K562 (cell line): ENCODE measurements around the gene BLTP2. TPM values are rescaled to one million over a fixed set of nuclear protein-coding genes. Genes with fewer than 3 reads are reported as not detected.

Source experiments
- ATAC-seq: fragments of 200-7000 bp; cut with Tn5 transposase; 3 replicates; pipeline ENCODE4 v1.9.1; 2020; ENCODE audit warnings: moderate library complexity
- BruUV-seq: library from RNA; stranded (reverse); fragments of 400-500 nt; replicated peaks from 2 replicates; lab custom pipeline; 2021; lab: Mats Ljungman, UMichigan
- CTCF ChIA-PET: fragments of 300-600 bp; formaldehyde crosslinking; extraction: SDS; loops from one replicate; lab custom pipeline; 2021; ENCODE audit warnings: low intra/inter-chr PET ratio; lab: Yijun Ruan, JAX
- POLR2A ChIA-PET: fragments of 300-600, 350-650 bp; sonication (Branson Sonifier 250); formaldehyde crosslinking; extraction: SDS; loops from one replicate; lab custom pipeline; 2021; ENCODE audit warnings: antibody characterized with exemption, inconsistent platforms; lab: Yijun Ruan, JAX
- DNase-seq, 4 experiments: peaks; one replicate each; pipeline versions ENCODE4 v3.0.0 to v3.0.0-alpha.2; 2011 to 2018; ENCODE audit warnings: low spot score in 3 of 4, mixed read lengths in 3 of 4; ENCODE audit errors: extremely low read depth in 1 of 4
- FAIRE-seq: peaks from 2 replicates; lab custom pipeline; 2011; peaks lifted over from hg19 to GRCh38; lab: Jason Lieb, UNC
- H2AFZ ChIP-seq: 2 replicates; pipeline ENCODE4 v1.6.0; 2011; ENCODE audit warnings: low read depth, low read length, control low read depth, inconsistent platforms
- H3K27ac ChIP-seq: fragments of 200-600 bp; 3 replicates; pipeline ENCODE4 v1.8.0; 2011; ENCODE audit warnings: low read depth, mild to moderate bottlenecking, control low read depth, inconsistent platforms, low read length, moderate library complexity, mixed read lengths; ENCODE audit errors: extremely low read depth
- H3K27me3 ChIP-seq, 2 experiments: fragments of 300-600 bp in 1 of 2; 2 replicates in 1 of 2; 3 replicates in 1 of 2; pipeline versions ENCODE4 v1.6.0 to v1.8.0; 2011; ENCODE audit warnings: inconsistent platforms in 2 of 2, low read length in 2 of 2, mild to moderate bottlenecking in 1 of 2, mixed read lengths in 1 of 2, moderate library complexity in 1 of 2; ENCODE audit not compliant: control insufficient read depth in 2 of 2, insufficient read depth in 2 of 2
- H3K36me3 ChIP-seq: fragments of 300-600 bp; 3 replicates; pipeline ENCODE4 v1.8.0; 2011; ENCODE audit warnings: mild to moderate bottlenecking, low read length, inconsistent platforms; ENCODE audit not compliant: control insufficient read depth, insufficient read depth
- H3K4me1 ChIP-seq, 2 experiments: fragments of 200-600 bp in 1 of 2; replicated peaks in 1 of 2; 2 replicates in 1 of 2; 3 replicates in 1 of 2; pipeline versions ENCODE4 v1.5.1 to v1.8.0; 2011; ENCODE audit warnings: inconsistent platforms in 2 of 2, low read length in 2 of 2, mild to moderate bottlenecking in 1 of 2, mixed read lengths in 1 of 2, moderate library complexity in 1 of 2; ENCODE audit not compliant: control insufficient read depth in 2 of 2, insufficient read depth in 2 of 2
- H3K4me2 ChIP-seq: 2 replicates; pipeline ENCODE4 v1.6.1; 2011; ENCODE audit warnings: low read length, control low read depth, inconsistent platforms, mixed read lengths; ENCODE audit not compliant: insufficient read depth
- H3K4me3 ChIP-seq: fragments of 200-600 bp; sonication (generic), shearing (Covaris generic); 2 replicates; pipeline ENCODE4 v1.5.1; 2016; ENCODE audit warnings: control low read depth, inconsistent platforms
- H3K79me2 ChIP-seq: fragments of 200-600 bp; 3 replicates; pipeline ENCODE4 v1.8.0; 2011; ENCODE audit warnings: low read length, inconsistent platforms; ENCODE audit not compliant: control insufficient read depth, insufficient read depth
- H3K9ac ChIP-seq, 2 experiments: 2 replicates each; pipeline versions ENCODE4 v1.6.0 to v1.6.1; 2011; ENCODE audit warnings: low read depth in 2 of 2, low read length in 2 of 2, control low read depth in 1 of 2, inconsistent platforms in 1 of 2, mild to moderate bottlenecking in 1 of 2, mixed read lengths in 1 of 2; ENCODE audit not compliant: insufficient read depth in 1 of 2
- H3K9me1 ChIP-seq: one replicate; pipeline ENCODE4 v1.6.0; 2011; ENCODE audit warnings: inconsistent platforms, mild to moderate bottlenecking, low read length, moderate library complexity; ENCODE audit not compliant: control insufficient read depth, insufficient read depth
- H3K9me3 ChIP-seq: replicated peaks from 2 replicates; pipeline ENCODE4 v1.5.1; 2011; ENCODE audit warnings: low read depth, low read length, inconsistent platforms; ENCODE audit not compliant: control insufficient read depth, insufficient read depth
- H4K20me1 ChIP-seq: replicated peaks from 2 replicates; pipeline ENCODE4 v1.6.1; 2011; ENCODE audit warnings: low read length, inconsistent platforms, mixed read lengths; ENCODE audit not compliant: control insufficient read depth, insufficient read depth
- CCAR2 ChIP-seq: fragments of 200-400 bp; formaldehyde crosslinking; IDR thresholded peaks from 2 replicates; pipeline ENCODE4 v1.6.1; 2017; ENCODE audit warnings: mild to moderate bottlenecking, low read depth, low read length
- NCOA4 ChIP-seq: fragments of 450-650 bp; IDR thresholded peaks from 2 replicates; pipeline ENCODE4 v1.6.1; 2018; ENCODE audit warnings: mild to moderate bottlenecking; ENCODE audit not compliant: partially characterized antibody
- OTX1 ChIP-seq: fragments of 450-650 bp; formaldehyde crosslinking; IDR thresholded peaks from 2 replicates; pipeline ENCODE4 v1.4.0; 2022; ENCODE audit warnings: mild to moderate bottlenecking
- PURB ChIP-seq: sonication (generic); formaldehyde crosslinking; IDR thresholded peaks from 2 replicates; pipeline ENCODE4 v1.9.0; 2021; ENCODE audit warnings: low read depth, mild to moderate bottlenecking, missing genetic modification reagents
- RUNX1 ChIP-seq: sonication (generic); IDR thresholded peaks from 2 replicates; pipeline ENCODE4 v1.6.1; 2016; ENCODE audit warnings: antibody characterized with exemption, low read depth
- ZSCAN32 ChIP-seq: fragments of 450-650 bp; formaldehyde crosslinking; IDR thresholded peaks from 2 replicates; pipeline ENCODE4 v1.4.0; 2020; ENCODE audit warnings: mild to moderate bottlenecking, moderate library complexity
- WGBS: fragments of 100-300 bp; shearing (Covaris generic); methylation state at CpG from one replicate; pipeline ENCODE4 v1.1.6; 2016; ENCODE audit warnings: low coverage, mixed read lengths; ENCODE audit not compliant: insufficient coverage; ENCODE audit errors: missing lambda C conversion rate; 5-methylcytosine and 5-hydroxymethylcytosine counted together
- in situ Hi-C: fragments of 300-500 bp; cut with MboI; formaldehyde crosslinking; loops from 4 replicates; pipeline ENCODE4 v1.15.0; 2018; ENCODE audit warnings: inconsistent platforms, mixed read lengths
- intact Hi-C: fragments of 100-400 bp; cut with micrococcal nuclease; formaldehyde crosslinking; loops from 2 replicates; pipeline ENCODE4 v1.14.2; 2022
- polyA plus RNA-seq, 8 experiments: library from polyadenylated mRNA; depleted of rRNA in 4 of 8; stranded (reverse) in 5 of 8; unstranded in 3 of 8; fragments of >200 nt; fragmentation: Nextera tagmentation in 2 of 8; fragmentation: Illumina TruSeq in 1 of 8; extraction: Ambion mirVana in 2 of 8; extraction: Trizol in 1 of 8; gene quantifications; 2 replicates each; pipeline versions ENCODE4 v1.2.1 to v1.2.3, GENCODE V29; 2011 to 2014; ENCODE audit warnings: inconsistent platforms in 1 of 8, missing spikeins in 1 of 8
- total RNA-seq, 7 experiments: library from RNA; depleted of rRNA in 6 of 7; stranded (reverse); fragments of >200 nt in 6 of 7; fragmentation: Illumina TruSeq in 2 of 7; extraction: Trizol in 2 of 7; gene quantifications; 2 replicates each; pipeline versions ENCODE4 v1.2.1 to v1.2.3, GENCODE V29; 2011 to 2021; ENCODE audit warnings: low replicate concordance in 1 of 7
- TF ChIP-seq, protein P1 (sequence below): fragments of 450-650 bp; IDR thresholded peaks from 2 replicates; pipeline ENCODE4 v1.7.0; 2016; ENCODE audit warnings: borderline replicate concordance

Gene BLTP2
- total and polyA plus RNA-seq, 9 of the 15 experiments (the other 6 are each of a cell fraction or from before 2014, with no cell fraction given), result 14.7 to 174 (median 103) TPM

DNA sequence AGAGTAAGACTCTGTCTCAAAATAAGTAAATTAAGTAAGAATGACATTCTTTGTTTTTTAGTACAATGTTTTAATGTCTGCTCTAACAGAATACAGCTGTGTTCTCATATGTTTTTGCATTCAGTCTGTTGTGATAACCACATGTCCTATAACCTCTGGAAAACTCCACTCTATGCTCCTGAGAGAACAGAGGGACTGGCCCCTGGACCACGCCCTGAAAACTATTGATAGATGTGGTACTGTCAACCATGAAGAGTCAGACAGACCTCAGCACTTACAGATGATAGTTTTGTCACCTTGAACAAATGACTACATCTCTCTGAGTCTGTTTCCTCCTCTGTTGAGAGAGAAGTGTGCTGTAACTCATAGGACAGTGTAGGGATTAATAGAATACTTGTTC lies 25.0 kb upstream of the BLTP2 start:
- Histone ChIP-seq H3K27ac (no peak overlapping the region), H2AFZ (no peak overlapping the region), H3K4me3 (no peak overlapping the region), H3K79me2 (peaks cover 40% of the 10 kb centered on the region), H3K4me2 (no peak overlapping the region), H4K20me1 (peaks cover 7% of the 10 kb centered on the region; the same call in 1 of the 2 replicates), H3K4me1 (no peaks in the 10 kb centered on the region; a peak in 1 of 5 replicates), H3K36me3 (peaks cover 93% of the 10 kb centered on the region), H3K27me3 (no peaks in the 10 kb centered on the region), H3K9me1 (no peaks in the 10 kb centered on the region), H3K9ac (no peak overlapping the region), H3K9me3 (no peaks in the 10 kb centered on the region)
- in situ Hi-C loops, result no loop called here
- intact Hi-C loops, result no loop called here
- DNase-seq (no peak), FAIRE-seq (no peak), ATAC-seq (no peak)
- no TSS peak for BruUV-seq
- 89% methylated on average over 1 of the region's 1 CpG for WGBS
- POLR2A ChIA-PET, result interaction anchor here (0.8 to 6.9 kb wide), 4 partner anchors 10 to 58 kb away, joined by 3 to 56 read pairs (median 4); partner anchors contain the start of gene NEK8
- TF ChIP-seq OTX1 (no peak), CCAR2 (no peak)
- CTCF ChIA-PET, result no interaction called here

DNA sequence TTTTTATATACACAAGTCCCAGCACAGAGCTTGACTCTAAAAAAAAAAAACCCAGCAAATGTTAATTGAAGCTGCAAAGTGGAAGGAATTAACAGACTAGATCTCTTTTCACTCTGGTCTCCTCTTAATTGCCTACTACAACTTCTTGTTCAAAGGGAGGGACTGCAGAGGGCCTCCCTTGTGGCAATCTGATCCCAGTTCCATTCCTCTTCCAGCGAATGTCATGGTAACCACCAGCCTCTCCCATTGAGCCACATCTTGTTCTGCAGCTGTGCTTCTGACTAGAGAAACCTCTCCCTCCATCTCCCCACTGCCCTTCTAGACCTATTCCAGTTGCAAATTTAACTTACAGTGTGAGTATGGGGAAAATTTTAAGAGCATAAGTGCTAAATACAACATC lies 22.9 kb upstream of the BLTP2 start:
- intact Hi-C loops (no loop called here), in situ Hi-C loops (no loop called here)
- peaks cover 87% of the 10 kb centered on the region for H3K36me3 ChIP-seq
- peaks cover 4% of the 10 kb centered on the region for H3K9me1 ChIP-seq
- POLR2A ChIA-PET, result interaction anchor here (0.6 to 6.9 kb wide), 10 partner anchors 12 to 416 kb away, joined by 3 to 56 read pairs (median 4); partner anchors contain the start of genes ALDOC, PROCA1 and RPL23A
- H4K20me1 ChIP-seq, result peaks cover 7% of the 10 kb centered on the region; the same call in 1 of the 2 replicates
- H3K4me3 ChIP-seq, result no peak overlapping the region
- FAIRE-seq (no peak), ATAC-seq (peak; percentile 29; the same call in 1 of the 3 replicates), DNase-seq (no peak)
- no peaks in the 10 kb centered on the region for H3K9me3 ChIP-seq
- peaks cover 61% of the 10 kb centered on the region for H3K79me2 ChIP-seq
- 80% methylated on average over 1 of the region's 1 CpG for WGBS
- BruUV-seq, result no TSS peak
- H3K27ac ChIP-seq, result no peak overlapping the region
- H2AFZ ChIP-seq, result no peak overlapping the region
- no peak overlapping the region for H3K9ac ChIP-seq
- peaks cover 4 to 5% of the 10 kb centered on the region in 2 experiments; a peak in 2 of 5 replicates for H3K4me1 ChIP-seq
- CTCF ChIA-PET, result no interaction called here
- H3K27me3 ChIP-seq, result no peaks in the 10 kb centered on the region
- TF ChIP-seq PURB (CRISPR knock-in tag), result no peak
- TF ChIP-seq ZSCAN32 (CRISPR knock-in tag), result no peak
- TF ChIP-seq RUNX1, result no peak
- TF ChIP-seq, protein P1, sequence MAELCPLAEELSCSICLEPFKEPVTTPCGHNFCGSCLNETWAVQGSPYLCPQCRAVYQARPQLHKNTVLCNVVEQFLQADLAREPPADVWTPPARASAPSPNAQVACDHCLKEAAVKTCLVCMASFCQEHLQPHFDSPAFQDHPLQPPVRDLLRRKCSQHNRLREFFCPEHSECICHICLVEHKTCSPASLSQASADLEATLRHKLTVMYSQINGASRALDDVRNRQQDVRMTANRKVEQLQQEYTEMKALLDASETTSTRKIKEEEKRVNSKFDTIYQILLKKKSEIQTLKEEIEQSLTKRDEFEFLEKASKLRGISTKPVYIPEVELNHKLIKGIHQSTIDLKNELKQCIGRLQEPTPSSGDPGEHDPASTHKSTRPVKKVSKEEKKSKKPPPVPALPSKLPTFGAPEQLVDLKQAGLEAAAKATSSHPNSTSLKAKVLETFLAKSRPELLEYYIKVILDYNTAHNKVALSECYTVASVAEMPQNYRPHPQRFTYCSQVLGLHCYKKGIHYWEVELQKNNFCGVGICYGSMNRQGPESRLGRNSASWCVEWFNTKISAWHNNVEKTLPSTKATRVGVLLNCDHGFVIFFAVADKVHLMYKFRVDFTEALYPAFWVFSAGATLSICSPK, result no peak
- no peak for TF ChIP-seq NCOA4
- H3K4me2 ChIP-seq, result no peak overlapping the region
